Calu3 (cell line): ENCODE data around the gene SMPDL3B. TPM values are rescaled to one million over a fixed set of nuclear protein-coding genes. Genes with fewer than 3 reads are reported as not detected.
"Not testable (repeated sequence)": the region's sequence is repeated elsewhere in the genome, so short reads cannot be mapped to it uniquely, and the experiment has no call there.

Source experiments
- BruUV-seq: library from RNA; stranded (reverse); fragments of 400-500 nt; replicated peaks from 2 replicates; lab custom pipeline; 2021; lab: Mats Ljungman, UMichigan
- CTCF ChIA-PET: fragments of 300-600 bp; sonication (Branson Sonifier 250); formaldehyde crosslinking; loops from one replicate; lab custom pipeline; 2022; ENCODE audit warnings: antibody characterized with exemption; lab: Charles Lee
- DNase-seq: peaks from one replicate; pipeline ENCODE4 v3.0.0; 2022
- H3K27ac Mint-ChIP-seq: one replicate; pipeline ENCODE4 v1.8.0; 2022; ENCODE audit warnings: mixed read lengths; ENCODE audit not compliant: unreplicated experiment
- H3K27me3 Mint-ChIP-seq: one replicate; pipeline ENCODE4 v1.8.0; 2022; ENCODE audit warnings: mixed read lengths; ENCODE audit not compliant: unreplicated experiment
- H3K36me3 Mint-ChIP-seq: one replicate; pipeline ENCODE4 v1.8.0; 2022; ENCODE audit warnings: mild to moderate bottlenecking, moderate library complexity, mixed read lengths; ENCODE audit not compliant: insufficient read depth, unreplicated experiment
- H3K4me1 Mint-ChIP-seq: one replicate; pipeline ENCODE4 v1.8.0; 2022; ENCODE audit warnings: mild to moderate bottlenecking, low read depth, mixed read lengths; ENCODE audit not compliant: unreplicated experiment
- H3K4me3 Mint-ChIP-seq: one replicate; pipeline ENCODE4 v1.8.0; 2022; ENCODE audit warnings: mild to moderate bottlenecking, low read depth, moderate library complexity, mixed read lengths; ENCODE audit not compliant: unreplicated experiment
- H3K9me3 Mint-ChIP-seq: one replicate; pipeline ENCODE4 v1.8.0; 2022; ENCODE audit warnings: low read depth, mixed read lengths; ENCODE audit not compliant: unreplicated experiment
- CTCF ChIP-seq: fragments of 200-600 bp; IDR thresholded peaks from one replicate; pipeline ENCODE4 v1.8.0; 2022; ENCODE audit warnings: antibody characterized with exemption; ENCODE audit not compliant: unreplicated experiment
- intact Hi-C: fragments of 100-400 bp; cut with micrococcal nuclease; formaldehyde crosslinking; loops from one replicate; pipeline ENCODE4 v1.10.0; 2022; ENCODE audit not compliant: unreplicated experiment
- total RNA-seq: library from RNA; stranded (reverse); gene quantifications from 2 replicates; pipeline ENCODE4 v1.2.3, GENCODE V29; 2022

SMPDL3B gene
- total RNA-seq, 1 experiment from 2014 or later: 9.7 TPM

GRCh38 chr1:27994060-27994459 lies 59.3 kb downstream of the SMPDL3B start:
- DNase-seq: no peak
- Mint-ChIP-seq H3K27me3 (no peaks in the 10 kb centered on the region), H3K4me3 (no peak overlapping the region), H3K4me1 (no peaks in the 10 kb centered on the region), H3K9me3 (no peaks in the 10 kb centered on the region), H3K36me3 (peaks cover 18% of the 10 kb centered on the region), H3K27ac (no peak overlapping the region)
- CTCF ChIA-PET: interaction anchor here (0.5 kb wide), 1 partner anchor 95 kb away, joined by 3 read pairs; the partner anchor contains the start of gene EYA3
- intact Hi-C loops: no loop called here
- BruUV-seq: no TSS peak
- no peak for TF ChIP-seq CTCF

- H3K27ac Mint-ChIP-seq, BruUV-seq, H3K9me3 Mint-ChIP-seq, H3K27me3 Mint-ChIP-seq, DNase-seq, H3K4me3 Mint-ChIP-seq, intact Hi-C loops, H3K4me1 Mint-ChIP-seq: not testable (repeated sequence)
- CTCF ChIA-PET: interaction anchor here (0.5 kb wide), 1 partner anchor 94 kb away, joined by 3 read pairs; the partner anchor contains the start of gene EYA3
- peaks cover 18% of the 10 kb centered on the region for H3K36me3 Mint-ChIP-seq
Measured at GRCh38 chr1:27994526-27994925, 59.7 kb downstream of the SMPDL3B start.

GRCh38 chr1:27999055-27999454 lies 64.3 kb downstream of the SMPDL3B start:
- Mint-ChIP-seq H3K4me1 (no peaks in the 10 kb centered on the region), H3K27me3 (no peaks in the 10 kb centered on the region), H3K4me3 (no peak overlapping the region), H3K9me3 (no peaks in the 10 kb centered on the region), H3K36me3 (peaks cover 22% of the 10 kb centered on the region), H3K27ac (no peak overlapping the region)
- BruUV-seq: no TSS peak
- DNase-seq: no peak
- intact Hi-C loops: no loop called here
- CTCF ChIA-PET: no interaction called here
- no peak for TF ChIP-seq CTCF

GRCh38 chr1:28002600-28002999 lies 67.8 kb downstream of the SMPDL3B start:
- no peak overlapping the region for H3K27ac Mint-ChIP-seq
- CTCF ChIA-PET: interaction anchor here (0.7 kb wide), 1 partner anchor 171 kb away, joined by 5 read pairs; no protein-coding TSS in a partner anchor
- BruUV-seq: no TSS peak
- H3K9me3 Mint-ChIP-seq: no peaks in the 10 kb centered on the region
- intact Hi-C loops: no loop called here
- no peaks in the 10 kb centered on the region for H3K4me1 Mint-ChIP-seq
- no peaks in the 10 kb centered on the region for H3K27me3 Mint-ChIP-seq
- TF ChIP-seq CTCF: no peak
- H3K36me3 Mint-ChIP-seq: peaks cover 18% of the 10 kb centered on the region
- DNase-seq: no peak
- no peak overlapping the region for H3K4me3 Mint-ChIP-seq

- peaks cover 13% of the 10 kb centered on the region for H3K36me3 Mint-ChIP-seq
- H3K27ac Mint-ChIP-seq, H3K4me3 Mint-ChIP-seq, H3K9me3 Mint-ChIP-seq, DNase-seq, H3K4me1 Mint-ChIP-seq, BruUV-seq, intact Hi-C loops, H3K27me3 Mint-ChIP-seq: not testable (repeated sequence)
- CTCF ChIA-PET: interaction anchor here (0.7 kb wide), 1 partner anchor 172 kb away, joined by 5 read pairs; no protein-coding TSS in a partner anchor
Measured at GRCh38 chr1:28003117-28003516, 68.3 kb downstream of the SMPDL3B start.

Other genes with a start within 250 kb of the SMPDL3B start
- gene FAM76A, start 209.0 kb upstream of the SMPDL3B start, total RNA-seq: 10.7 and 11.5 TPM in 2 replicates
- 23.4 and 24.2 TPM in 2 replicates for gene STX12, start 161.8 kb upstream of the SMPDL3B start, total RNA-seq
- 29.6 and 34.3 TPM in 2 replicates for gene PPP1R8, start 104.2 kb upstream of the SMPDL3B start, total RNA-seq
- 5.9 and 11.3 TPM in 2 replicates for gene THEMIS2, start 62.5 kb upstream of the SMPDL3B start, total RNA-seq
- 19.1 and 24.0 TPM in 2 replicates for gene RPA2, start 20.4 kb upstream of the SMPDL3B start, total RNA-seq
- 3.3 and 3.8 TPM in 2 replicates for gene XKR8, start 25.0 kb downstream of the SMPDL3B start, total RNA-seq
- 15.0 and 18.8 TPM in 2 replicates for gene EYA3, start 153.6 kb downstream of the SMPDL3B start, total RNA-seq
- 2.4 and 2.5 TPM in 2 replicates for gene PTAFR, start 241.7 kb downstream of the SMPDL3B start, total RNA-seq